Activated CD4-positive, alpha-beta T cell treated with anti-CD3 and anti-CD28 coated beads, Interleukin-2, amount 50 U/mL, for 24 hours (primary cell): ENCODE measurements around the gene SUN3.
A peak's percentile ranks its signal among the peaks of the same experiment; 100 is the strongest.

ENCODE experiments used
- DNase-seq, 2 donors: peaks; one replicate each; pipeline ENCODE4 v3.0.0-alpha.2; 2020; ENCODE audit warnings: low read depth in 1 of 2, low spot score in 1 of 2

Gene SUN3, protein sequence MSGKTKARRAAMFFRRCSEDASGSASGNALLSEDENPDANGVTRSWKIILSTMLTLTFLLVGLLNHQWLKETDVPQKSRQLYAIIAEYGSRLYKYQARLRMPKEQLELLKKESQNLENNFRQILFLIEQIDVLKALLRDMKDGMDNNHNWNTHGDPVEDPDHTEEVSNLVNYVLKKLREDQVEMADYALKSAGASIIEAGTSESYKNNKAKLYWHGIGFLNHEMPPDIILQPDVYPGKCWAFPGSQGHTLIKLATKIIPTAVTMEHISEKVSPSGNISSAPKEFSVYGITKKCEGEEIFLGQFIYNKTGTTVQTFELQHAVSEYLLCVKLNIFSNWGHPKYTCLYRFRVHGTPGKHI

DNA sequence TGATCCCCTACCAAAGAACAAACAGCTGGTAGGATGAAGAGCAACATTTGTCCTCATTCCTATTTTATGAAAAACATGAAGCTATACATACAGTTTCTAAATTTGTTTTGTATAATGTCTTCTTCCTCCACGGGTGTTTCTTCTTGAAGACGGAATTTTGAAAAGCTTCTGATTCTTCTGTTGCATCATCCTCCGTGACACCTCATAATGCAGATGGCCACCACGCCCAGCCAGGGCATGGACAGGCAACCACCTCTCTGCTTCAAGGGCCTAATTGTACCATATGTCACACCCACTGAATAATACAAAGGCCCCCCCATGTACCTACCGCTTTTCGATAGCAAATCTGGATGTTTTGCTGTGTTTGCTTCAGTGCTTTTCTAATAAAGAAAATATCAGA lies at the start of gene SUN3:
TSS of gene SUN3 (minus strand) at position 170 of the 400 bp plus-strand sequence. CDS start at position 1, 169 bp downstream.
- no peak for DNase-seq

DNA sequence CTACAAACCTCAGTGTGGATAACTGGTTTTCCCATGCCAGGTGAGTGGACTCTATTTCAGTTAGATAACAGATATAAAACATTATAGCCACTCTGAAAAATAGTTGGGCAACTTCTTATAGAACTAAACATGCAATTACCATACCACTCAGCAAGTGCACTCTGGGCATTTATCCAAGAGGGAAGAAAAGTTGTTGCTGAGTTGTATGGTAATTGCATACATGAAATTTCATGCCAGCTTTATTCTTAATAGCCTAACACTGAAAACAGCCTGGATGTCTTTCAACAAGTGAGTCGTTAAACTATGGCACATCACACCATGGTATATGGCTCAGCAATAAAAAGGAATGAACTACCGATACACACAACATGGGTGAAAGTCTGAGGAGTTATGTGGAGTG lies 49.6 kb upstream of the SUN3 start:
- DNase-seq, result no peak

DNA sequence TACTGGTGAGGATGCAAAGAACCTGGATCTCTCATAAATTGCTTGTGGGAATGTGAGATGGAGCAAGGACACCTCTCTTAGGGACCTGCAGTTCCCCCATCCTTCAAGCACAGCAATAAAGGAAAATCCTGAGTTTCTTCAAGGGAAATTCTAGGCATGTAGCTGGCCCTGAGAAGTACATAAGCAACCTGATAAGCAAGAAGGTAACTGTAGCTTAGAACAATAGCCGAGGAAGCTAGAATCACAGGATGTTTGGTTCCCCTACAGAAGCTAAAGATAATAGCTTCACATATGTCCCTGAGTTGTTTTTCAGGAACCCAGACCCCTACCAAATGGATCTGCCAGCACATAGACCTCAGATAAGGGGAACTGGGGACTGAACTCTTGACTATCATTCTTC lies 48.5 kb upstream of the SUN3 start:
- DNase-seq, result no peak

DNA sequence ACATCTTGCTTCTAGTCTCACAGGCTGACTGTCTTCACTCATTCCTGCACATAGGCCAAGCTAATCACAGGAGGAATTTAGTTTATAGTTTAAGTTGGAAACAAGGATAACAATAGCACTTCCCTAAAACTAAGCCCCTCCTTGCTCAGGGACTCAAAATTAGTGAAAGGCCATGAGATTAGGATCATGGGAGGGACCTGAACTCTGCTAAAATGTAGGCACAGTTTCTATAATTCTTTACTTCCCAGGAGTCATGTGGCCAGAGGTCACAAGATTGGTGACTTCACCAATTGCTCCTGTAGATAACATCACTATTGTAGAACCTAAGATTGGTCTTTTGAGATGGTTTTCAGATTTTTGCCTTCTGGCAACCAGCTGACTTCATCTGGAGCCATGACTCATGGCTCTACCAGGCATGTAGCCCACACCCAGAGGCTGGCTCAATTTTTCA lies 45.3 kb upstream of the SUN3 start:
- no peak for DNase-seq

DNA sequence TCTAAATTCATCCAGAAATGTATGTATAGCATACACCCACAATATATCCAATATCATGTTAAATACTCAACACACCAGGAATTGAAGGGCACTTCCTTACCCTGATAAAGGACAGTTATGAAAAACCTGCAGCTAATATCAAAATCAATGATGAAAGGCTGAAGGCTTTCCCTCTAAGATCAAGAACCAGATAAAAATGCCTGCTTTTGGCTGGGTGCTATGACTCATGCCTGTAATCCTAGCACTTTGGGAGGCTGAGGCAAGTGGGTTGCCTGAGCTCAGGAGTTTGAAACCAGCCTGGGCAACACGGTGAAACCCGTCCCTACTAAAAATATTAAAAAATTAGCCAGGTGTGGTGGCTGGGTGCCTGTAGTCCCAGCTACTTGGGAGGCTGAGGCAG lies 38.6 kb upstream of the SUN3 start:
- DNase-seq, result no peak

DNA sequence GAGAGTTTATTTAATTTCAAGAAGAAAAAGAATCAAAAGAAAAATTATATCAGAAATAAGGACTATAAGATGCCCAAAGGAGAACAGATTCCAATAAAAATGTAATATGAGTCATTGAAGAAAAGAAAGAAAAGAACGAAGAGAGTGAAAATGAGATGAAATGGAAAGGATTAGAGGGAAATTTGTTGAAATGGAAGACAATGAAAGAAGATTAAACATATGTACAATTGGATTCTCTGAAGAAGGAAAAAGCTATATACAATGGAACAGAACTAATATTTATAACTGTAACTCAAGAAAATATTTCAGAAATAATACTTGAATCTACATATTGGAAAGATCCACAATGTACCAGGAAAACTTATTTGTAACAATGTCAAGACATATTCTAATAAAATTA lies 35.1 kb upstream of the SUN3 start:
- DNase-seq, result no peak

DNA sequence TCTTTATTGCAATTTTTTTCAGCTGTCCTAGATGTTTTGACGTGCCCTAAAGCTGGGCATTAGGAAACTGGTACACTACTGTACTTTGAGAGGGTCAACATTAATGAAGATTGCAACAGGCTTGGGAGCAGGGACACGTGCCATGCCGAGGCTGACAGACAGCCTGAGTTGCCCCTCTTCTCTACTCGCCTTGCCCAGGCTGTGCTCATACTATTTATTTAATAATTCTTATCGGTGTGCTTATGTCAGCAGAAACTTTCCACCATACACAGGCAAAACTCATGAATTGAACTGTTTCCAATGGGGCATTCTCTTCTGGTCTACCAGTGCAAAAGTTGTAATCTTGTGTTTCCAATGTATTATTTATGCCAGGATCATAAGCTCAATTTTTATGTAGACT lies 30.8 kb upstream of the SUN3 start:
- no peak for DNase-seq

DNA sequence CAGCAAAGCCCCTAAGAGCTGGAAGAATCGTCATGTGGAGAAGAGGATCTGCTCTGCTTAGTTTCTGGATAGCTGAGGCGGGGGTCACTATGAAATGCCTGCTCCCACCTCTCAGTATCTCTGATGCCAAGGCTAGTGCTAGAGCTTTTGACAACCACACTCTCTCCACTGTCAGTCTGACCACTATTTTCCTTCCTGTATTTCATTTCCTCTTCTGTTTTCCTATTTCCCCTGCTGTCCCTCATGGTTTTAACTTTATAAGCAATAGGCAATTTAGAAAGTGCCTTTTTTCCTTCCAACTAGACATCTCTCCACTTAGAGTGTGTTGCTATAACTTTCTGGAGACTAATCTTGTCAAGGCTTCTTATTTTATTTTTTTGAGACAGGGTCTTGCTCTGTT lies 30.1 kb upstream of the SUN3 start:
- no peak for DNase-seq

DNA sequence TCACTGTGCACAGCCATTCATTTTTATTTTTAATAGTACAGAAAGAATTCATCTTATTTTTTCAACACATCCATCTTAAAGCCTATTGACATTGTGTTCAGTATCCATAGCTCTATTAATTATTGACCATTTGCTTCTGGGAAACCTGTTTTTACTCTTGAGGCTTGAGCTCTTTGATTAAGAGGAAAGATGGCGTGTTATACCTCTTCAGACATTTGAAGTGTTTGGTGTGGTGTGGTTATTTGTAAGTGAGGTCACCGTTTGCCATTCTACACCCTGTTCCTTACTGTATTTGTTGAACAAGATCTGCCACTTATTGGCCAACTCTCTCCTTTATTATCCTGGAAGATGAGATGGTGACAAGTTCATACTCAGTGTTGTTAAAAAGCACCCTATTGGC lies 24.8 kb upstream of the SUN3 start:
- no peak for DNase-seq

DNA sequence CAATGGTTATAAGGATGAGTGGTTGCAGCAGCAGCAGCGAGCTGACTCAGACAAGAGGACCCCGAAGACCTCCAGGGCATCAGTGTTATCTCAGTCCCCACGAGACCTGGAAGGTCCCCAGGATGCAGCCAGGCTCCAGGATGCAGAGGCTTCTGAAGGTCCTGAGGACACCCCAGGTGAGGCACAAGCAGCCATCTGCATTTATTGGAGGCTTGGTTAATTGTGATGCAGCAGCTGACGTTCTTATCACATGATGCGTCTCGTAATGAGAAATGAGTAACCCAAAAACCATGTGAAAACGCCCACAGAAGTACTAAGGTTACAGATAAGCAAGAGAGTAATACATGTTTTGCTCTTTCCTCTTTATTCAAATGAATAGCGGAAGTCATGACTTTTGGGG lies 23.8 kb upstream of the SUN3 start:
- DNase-seq, result peak in 1 of 2 donors; percentile 17

DNA sequence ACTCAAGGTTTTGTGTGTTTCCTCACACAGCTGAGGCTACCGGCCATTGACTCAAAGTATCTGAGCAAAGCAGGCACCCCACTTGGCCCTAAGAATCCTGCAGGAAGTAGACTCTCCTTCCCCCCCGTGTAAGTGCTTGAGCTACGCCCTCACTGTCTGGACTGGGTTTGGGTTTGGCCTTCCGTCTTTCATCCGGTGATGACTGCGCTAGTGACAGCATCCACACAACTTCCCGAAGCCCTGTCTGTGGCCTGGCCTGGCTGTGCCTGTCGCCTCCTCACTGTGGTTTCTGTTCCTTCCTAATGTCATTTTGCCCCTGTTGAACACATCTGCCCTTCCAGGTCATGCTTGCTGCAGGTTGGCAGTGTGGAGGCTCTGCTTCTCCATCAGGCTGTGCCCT lies 20.9 kb upstream of the SUN3 start:
- no peak for DNase-seq

DNA sequence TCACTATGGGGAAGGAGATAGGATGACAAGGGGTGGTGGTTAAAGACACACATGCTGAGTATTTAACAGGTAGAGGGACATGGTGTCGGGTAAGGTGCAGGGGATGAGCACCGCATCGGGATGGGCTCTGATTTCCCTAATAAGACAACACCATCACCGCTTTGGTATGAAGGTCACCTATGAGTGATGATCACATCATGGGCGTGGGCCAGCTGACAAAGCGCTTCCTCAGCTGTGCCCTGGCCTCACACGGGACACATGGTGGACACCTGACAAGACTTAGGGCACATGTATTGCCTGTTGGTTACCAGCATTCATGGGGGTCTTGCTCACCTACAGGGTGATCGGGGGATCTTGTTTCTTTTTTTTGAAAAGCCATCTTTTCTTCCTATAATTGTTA lies 19.2 kb upstream of the SUN3 start:
- DNase-seq, result no peak

DNA sequence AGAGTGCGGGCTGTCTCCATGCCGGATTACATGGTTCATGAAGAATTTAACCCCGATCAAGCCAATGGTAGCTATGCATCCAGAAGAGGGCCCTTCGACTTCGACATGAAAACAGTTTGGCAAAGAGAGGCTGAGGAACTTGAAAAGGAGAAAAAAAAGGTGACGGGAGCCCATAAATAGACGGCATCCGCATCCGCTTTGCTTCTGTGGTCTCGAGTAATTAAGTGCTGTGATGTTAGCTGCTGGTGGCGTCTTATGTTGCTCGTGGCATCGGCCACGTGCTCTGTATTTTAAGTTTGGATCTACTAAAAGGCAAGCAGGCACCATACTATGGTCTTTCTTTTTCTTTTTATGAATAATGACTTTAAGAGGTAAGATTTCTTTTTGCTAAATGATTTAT lies 17.6 kb upstream of the SUN3 start:
- DNase-seq, result no peak

DNA sequence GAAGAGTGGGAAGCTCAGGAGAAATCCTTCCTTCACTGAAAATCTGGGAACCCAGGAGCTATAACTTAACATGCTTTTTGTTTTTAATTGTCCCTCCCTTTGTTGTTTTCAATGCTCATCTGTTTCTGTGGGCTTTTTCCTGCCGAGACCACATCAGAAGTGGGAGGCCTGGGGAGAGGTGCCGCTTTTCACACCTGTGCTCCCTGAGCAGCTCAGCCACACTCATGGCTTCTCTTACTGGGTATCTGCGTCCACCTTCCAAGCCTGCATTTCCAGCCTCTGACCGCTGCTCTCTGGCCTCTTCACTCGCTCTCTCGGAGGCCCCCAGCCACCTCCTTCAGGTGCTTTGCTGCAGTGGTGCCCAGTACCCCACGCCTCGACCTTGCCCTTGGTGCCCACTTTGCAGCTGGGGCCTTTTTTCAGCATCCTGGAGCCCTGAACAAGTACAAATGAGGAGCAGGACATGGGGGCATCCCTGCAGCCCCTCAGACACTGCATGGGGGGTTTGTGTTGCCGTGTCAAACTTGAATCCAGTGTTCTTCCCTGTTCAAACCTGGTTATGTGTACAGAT lies 16.4 kb upstream of the SUN3 start:
- DNase-seq, result no peak

DNA sequence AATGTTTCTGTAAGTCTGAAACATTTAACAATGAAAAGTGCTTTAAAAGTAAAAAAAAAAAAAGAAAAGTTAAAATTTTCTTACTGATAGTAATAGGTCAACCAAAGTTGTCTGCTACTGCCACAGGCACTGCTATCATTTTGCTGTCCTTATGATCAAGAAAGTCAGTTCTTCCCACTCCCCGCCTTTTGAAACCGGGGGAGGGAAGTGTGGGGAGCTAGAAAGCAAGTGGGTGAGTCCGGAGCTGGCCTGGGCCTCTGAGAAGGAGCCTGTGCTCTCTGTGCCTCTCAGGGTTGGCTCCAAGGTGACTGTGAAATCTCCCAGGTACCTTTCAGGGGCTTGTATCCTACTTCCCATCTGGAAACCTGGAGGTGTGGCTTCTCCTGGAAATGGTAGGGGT lies 13.7 kb upstream of the SUN3 start:
- DNase-seq, result no peak

DNA sequence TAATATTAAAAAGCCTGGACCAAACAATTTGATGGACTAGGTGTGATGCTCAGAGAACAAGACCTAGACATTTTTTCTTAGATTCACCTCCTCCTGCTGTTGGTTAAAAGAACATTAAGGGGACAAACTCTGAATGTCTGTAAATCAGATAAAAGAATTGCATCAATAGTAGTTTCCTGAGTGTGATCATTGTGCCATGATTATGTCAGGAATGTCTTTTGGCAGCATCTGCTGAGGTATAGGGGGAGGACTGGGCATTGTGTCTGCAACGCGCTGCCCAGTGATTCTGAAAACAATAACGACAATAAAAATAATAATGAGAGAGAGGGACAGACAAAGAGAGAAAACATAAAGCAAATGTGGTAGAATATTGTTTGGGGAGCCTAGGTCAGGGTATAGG lies 13.3 kb upstream of the SUN3 start:
- no peak for DNase-seq

DNA sequence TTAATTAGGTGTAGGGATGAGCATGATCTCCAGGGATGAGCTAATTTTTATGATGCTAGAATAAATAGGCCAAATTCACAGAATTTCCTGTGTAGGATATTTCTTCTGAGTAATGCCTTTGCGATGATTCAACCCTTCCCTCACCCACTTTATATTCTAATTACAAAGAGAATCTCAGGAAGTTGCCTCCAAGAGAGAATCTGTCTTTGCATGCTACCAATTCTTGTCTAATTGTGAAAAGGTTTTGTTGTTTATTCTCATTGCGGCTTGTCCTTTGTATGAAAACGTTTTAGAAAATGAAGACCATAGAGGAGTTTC lies 12.7 kb upstream of the SUN3 start:
- DNase-seq, result no peak

DNA sequence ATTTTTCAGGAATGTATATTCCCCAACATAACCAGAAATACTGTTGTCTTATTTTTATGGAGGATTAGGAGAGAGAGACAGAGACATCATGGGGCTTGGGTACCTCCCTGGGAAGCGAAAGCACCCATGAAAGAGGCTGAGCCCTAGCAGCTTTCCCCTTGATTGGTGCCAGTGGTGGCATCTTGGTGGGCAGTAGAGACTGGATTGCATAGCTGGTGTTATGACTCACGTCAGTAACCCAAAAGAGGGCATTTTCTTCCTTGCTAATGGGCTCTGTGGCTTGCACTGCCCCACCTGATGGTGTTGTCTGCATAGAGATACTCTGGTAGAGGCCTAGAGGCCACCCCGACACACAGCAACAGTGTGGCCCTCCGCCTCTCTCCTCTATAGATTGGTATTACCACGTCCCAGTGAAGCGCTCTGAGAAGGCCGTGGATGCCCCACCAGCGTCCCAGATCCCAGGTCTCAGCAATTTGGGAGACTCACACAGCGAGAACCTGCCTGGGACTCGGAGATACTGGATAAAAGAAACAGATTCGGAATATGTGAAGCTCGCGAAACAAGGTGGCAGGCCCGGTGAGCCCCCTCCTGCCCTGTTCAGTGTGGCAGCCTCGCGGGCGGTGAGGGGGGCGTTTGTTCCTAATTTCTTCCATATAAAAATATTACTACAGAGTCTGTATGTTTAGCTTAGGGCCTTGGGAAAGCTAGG lies 12.2 kb upstream of the SUN3 start:
- DNase-seq, result no peak

DNA sequence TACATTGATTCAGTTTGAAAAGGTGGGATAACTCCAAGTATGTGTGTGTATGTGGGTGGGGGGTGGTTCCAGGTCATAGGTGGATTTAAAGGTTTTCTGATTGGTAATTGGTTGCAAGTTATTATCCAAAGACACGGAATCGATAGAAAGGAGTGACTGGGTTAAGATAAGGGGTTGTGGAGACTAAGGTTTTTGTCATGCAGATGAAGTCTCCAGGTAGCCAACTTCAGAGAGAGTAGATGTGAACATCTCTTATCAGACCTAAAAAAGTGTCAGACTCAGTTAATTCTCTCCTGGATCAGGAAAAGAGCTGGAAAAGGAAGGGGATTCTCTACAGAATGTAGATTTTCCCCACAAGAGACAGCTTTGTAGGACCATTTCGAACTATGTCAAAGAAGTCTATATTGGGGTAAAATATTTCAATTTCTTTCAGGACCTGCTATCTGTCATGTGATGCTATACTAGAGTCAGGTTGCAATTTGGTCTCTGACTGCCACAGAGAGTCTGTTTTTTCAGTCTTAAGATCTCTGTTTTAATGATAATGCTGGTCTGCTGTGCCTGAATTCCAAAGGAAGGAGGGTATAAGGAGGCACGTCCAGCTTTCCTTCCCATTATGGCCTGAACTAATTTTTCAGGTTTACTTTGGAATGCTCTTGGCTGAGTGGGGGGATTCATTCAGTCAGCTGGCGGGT lies 10.1 kb upstream of the SUN3 start:
- DNase-seq, result no peak

DNA sequence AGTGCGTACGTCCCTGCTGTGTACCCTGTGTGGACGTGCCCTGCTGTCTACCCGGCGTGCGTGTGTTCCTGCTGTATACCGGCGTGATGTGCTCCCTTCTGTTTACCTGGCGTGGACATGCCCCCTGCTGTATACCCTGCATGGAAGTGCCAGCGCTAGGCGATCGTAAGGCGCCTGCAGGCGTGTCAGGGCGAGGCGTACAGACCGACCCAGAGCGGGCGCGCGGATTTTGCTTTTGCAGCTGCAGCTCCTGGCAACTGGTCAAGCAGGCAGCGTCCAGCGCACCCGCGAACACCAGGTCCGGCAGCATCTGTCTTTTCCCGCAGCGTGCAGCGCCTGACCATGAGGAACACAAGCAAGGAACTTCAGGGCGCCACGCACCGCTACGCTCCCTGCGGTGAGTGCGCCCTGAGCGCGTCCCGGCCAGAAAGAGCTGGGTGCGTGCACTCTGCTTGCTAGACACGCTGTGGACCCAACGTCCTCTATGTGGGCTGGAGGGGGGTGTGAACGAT lies 7.1 kb upstream of the SUN3 start:
- DNase-seq, result no peak

DNA sequence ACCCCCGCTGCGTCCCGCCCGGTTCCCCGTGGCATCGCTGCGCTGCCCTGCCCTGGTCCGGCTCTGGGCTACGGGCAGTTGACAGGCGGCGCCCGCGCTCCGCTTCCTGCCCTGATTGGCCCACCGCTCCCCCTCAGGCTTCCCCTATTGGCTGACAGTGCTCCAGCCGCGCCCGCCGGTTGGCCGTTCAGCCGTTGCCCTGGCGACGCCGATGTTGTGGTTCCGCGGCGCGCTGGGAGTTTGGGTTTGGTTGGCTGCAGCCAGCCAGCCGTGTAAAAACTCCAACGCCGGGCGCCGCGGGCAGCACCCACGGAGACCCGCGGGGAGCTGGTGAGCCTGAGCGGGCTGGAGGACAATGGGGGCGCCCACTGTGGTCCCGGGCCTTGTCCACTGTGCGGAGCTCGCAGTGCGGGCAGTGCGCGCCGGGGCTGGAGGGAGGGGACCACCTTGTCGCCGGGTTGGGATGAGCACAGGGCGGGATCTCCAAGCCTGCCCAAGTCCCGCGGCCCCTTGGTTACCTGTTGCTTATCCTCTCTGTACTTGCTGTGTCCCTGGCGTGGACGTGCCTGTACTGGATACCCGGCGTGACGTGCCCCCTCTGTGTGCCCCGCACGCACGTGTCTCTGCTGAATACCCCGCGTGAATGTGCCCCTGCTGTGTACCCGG lies 6.5 kb upstream of the SUN3 start, which contains the start of gene C7orf57:
TSS of gene C7orf57 (plus strand) at position 243 of the 666 bp plus-strand sequence. CDS start 766 bp downstream, outside the sequence.
- peak; percentile 71 to 80 for DNase-seq
